Fibroblast of pulmonary artery (primary cell): ENCODE measurements around the gene EPHA8.

Experiments
- DNase-seq: peaks from one replicate; pipeline ENCODE4 v3.0.0-alpha.2; 2010; ENCODE audit warnings: low read depth
- H3K4me3 ChIP-seq: replicated peaks from 2 replicates; pipeline ENCODE4 v1.5.1; 2011; ENCODE audit warnings: low read depth, mild to moderate bottlenecking, control low read depth, low read length, moderate library complexity
- CTCF ChIP-seq: IDR thresholded peaks from 2 replicates; pipeline ENCODE4 v1.5.1; 2011; ENCODE audit warnings: mild to moderate bottlenecking, control low read depth, low read length, inconsistent platforms; ENCODE audit errors: missing control alignments

Gene EPHA8

GRCh38 chr1:22522221-22522743 is 41.0 kb upstream of the EPHA8 start:
- no peak overlapping the region for H3K4me3 ChIP-seq
- TF ChIP-seq CTCF, result no peak
- DNase-seq, result no peak

GRCh38 chr1:22524481-22524880 is 38.8 kb upstream of the EPHA8 start:
- no peak overlapping the region for H3K4me3 ChIP-seq
- no peak for TF ChIP-seq CTCF
- no peak for DNase-seq

- no peak for DNase-seq
- TF ChIP-seq CTCF, result no peak
- no peak overlapping the region for H3K4me3 ChIP-seq
These were observed 38.1 kb upstream of the EPHA8 start for GRCh38 chr1:22525211-22525610.

GRCh38 chr1:22525646-22526045 is 37.6 kb upstream of the EPHA8 start:
- TF ChIP-seq CTCF, result no peak
- DNase-seq, result no peak
- H3K4me3 ChIP-seq, result no peak overlapping the region

- DNase-seq, result no peak
- TF ChIP-seq CTCF, result no peak
- H3K4me3 ChIP-seq, result no peak overlapping the region
These were observed 37.2 kb upstream of the EPHA8 start for GRCh38 chr1:22526098-22526497.

- no peak overlapping the region for H3K4me3 ChIP-seq
- DNase-seq, result no peak
- no peak for TF ChIP-seq CTCF
These were observed 36.6 kb upstream of the EPHA8 start for GRCh38 chr1:22526677-22527076.

- no peak for TF ChIP-seq CTCF
- no peak overlapping the region for H3K4me3 ChIP-seq
- no peak for DNase-seq
These were observed 36.2 kb upstream of the EPHA8 start for GRCh38 chr1:22527122-22527521.
